Measurements from ENCODE around the gene TMEM165.
A peak's percentile ranks its signal among the peaks of the same experiment; 100 is the strongest.

TMEM165 gene

GRCh38 chr4:55382488-55383003 is 13.2 kb upstream of the TMEM165 start:
- no peaks in the 10 kb centered on the region for H3K9me3 ChIP-seq (ENCODE audit: insufficient read depth, low read length)
- H3K27me3 ChIP-seq (ENCODE audit: low read depth, low read length): no peaks in the 10 kb centered on the region
- H4K20me1 ChIP-seq (ENCODE audit: insufficient read depth, low read length): no peaks in the 10 kb centered on the region
- no peak overlapping the region for H3K4me2 ChIP-seq (ENCODE audit: low read length)
- H3K9ac ChIP-seq (ENCODE audit: low read length): no peak overlapping the region
- no peaks in the 10 kb centered on the region for H3K79me2 ChIP-seq (ENCODE audit: low read length)
- no peak overlapping the region for H3K4me3 ChIP-seq (ENCODE audit: low read length)
- H3K36me3 ChIP-seq (replicated peaks; ENCODE audit: low read depth, low read length): no peaks in the 10 kb centered on the region
- H3K27ac ChIP-seq (ENCODE audit: low read length): no peak overlapping the region
- H3K4me1 ChIP-seq (ENCODE audit: low read length): no peaks in the 10 kb centered on the region
- H2AFZ ChIP-seq (ENCODE audit: low read depth, low read length): no peak overlapping the region
- TF ChIP-seq CTCF (IDR thresholded peaks at IDR 0.05; ENCODE audit: low read depth, low read length) (no peak), EZH2phosphoT487 (IDR thresholded peaks at IDR 0.05; ENCODE audit: low read depth) (no peak)

GRCh38 chr4:55385201-55385649 is 10.5 kb upstream of the TMEM165 start:
- Histone ChIP-seq H4K20me1 (ENCODE audit: insufficient read depth, low read length) (no peaks in the 10 kb centered on the region), H3K9ac (ENCODE audit: low read length) (no peak overlapping the region), H3K4me2 (ENCODE audit: low read length) (no peak overlapping the region)

GRCh38 chr4:55386073-55386472 is 9.7 kb upstream of the TMEM165 start:
- H3K9ac ChIP-seq (ENCODE audit: low read length): no peak overlapping the region
- H3K27me3 ChIP-seq (ENCODE audit: low read depth, low read length): no peaks in the 10 kb centered on the region
- no peak overlapping the region for H3K27ac ChIP-seq (ENCODE audit: low read length)
- no peak for TF ChIP-seq CTCF (IDR thresholded peaks at IDR 0.05; ENCODE audit: low read depth, low read length)
- no peak for TF ChIP-seq EZH2phosphoT487 (IDR thresholded peaks at IDR 0.05; ENCODE audit: low read depth)
- no peaks in the 10 kb centered on the region for H4K20me1 ChIP-seq (ENCODE audit: insufficient read depth, low read length)
- H3K36me3 ChIP-seq (replicated peaks; ENCODE audit: low read depth, low read length): no peaks in the 10 kb centered on the region
- no peaks in the 10 kb centered on the region for H3K79me2 ChIP-seq (ENCODE audit: low read length)
- no peak overlapping the region for H3K4me3 ChIP-seq (ENCODE audit: low read length)
- H3K4me2 ChIP-seq (ENCODE audit: low read length): 0 out of 2 replicates have a peak overlapping the region, but pooled peaks have one; percentile 10
- H3K9me3 ChIP-seq (ENCODE audit: insufficient read depth, low read length): no peaks in the 10 kb centered on the region
- no peak overlapping the region for H2AFZ ChIP-seq (ENCODE audit: low read depth, low read length)
- H3K4me1 ChIP-seq (ENCODE audit: low read length): no peaks in the 10 kb centered on the region

More at GRCh38 chr4:55385201-55385649, 10.5 kb upstream of the TMEM165 start:
- Histone ChIP-seq H3K4me1 (ENCODE audit: low read length) (no peaks in the 10 kb centered on the region), H3K27me3 (ENCODE audit: low read depth, low read length) (no peaks in the 10 kb centered on the region), H3K79me2 (ENCODE audit: low read length) (no peaks in the 10 kb centered on the region), H3K36me3 (replicated peaks; ENCODE audit: low read depth, low read length) (no peaks in the 10 kb centered on the region), H3K9me3 (ENCODE audit: insufficient read depth, low read length) (no peaks in the 10 kb centered on the region), H3K4me3 (ENCODE audit: low read length) (no peak overlapping the region), H2AFZ (ENCODE audit: low read depth, low read length) (no peak overlapping the region), H3K27ac (ENCODE audit: low read length) (no peak overlapping the region)
- TF ChIP-seq CTCF (IDR thresholded peaks at IDR 0.05; ENCODE audit: low read depth, low read length) (no peak), EZH2phosphoT487 (IDR thresholded peaks at IDR 0.05; ENCODE audit: low read depth) (no peak)

GRCh38 chr4:55386840-55387239 is 8.9 kb upstream of the TMEM165 start:
- H3K4me1 ChIP-seq (ENCODE audit: low read length): no peaks in the 10 kb centered on the region
- H3K79me2 ChIP-seq (ENCODE audit: low read length): no peaks in the 10 kb centered on the region
- TF ChIP-seq EZH2phosphoT487 (IDR thresholded peaks at IDR 0.05; ENCODE audit: low read depth) (no peak), CTCF (IDR thresholded peaks at IDR 0.05; ENCODE audit: low read depth, low read length) (no peak)
- no peaks in the 10 kb centered on the region for H4K20me1 ChIP-seq (ENCODE audit: insufficient read depth, low read length)
- H3K36me3 ChIP-seq (replicated peaks; ENCODE audit: low read depth, low read length): no peaks in the 10 kb centered on the region
- H3K4me3 ChIP-seq (ENCODE audit: low read length): no peak overlapping the region
- H3K27ac ChIP-seq (ENCODE audit: low read length): no peak overlapping the region
- H2AFZ ChIP-seq (ENCODE audit: low read depth, low read length): no peak overlapping the region
- H3K4me2 ChIP-seq (ENCODE audit: low read length): no peak overlapping the region
- H3K9ac ChIP-seq (ENCODE audit: low read length): no peak overlapping the region
- H3K27me3 ChIP-seq (ENCODE audit: low read depth, low read length): no peaks in the 10 kb centered on the region
- H3K9me3 ChIP-seq (ENCODE audit: insufficient read depth, low read length): no peaks in the 10 kb centered on the region
